HG03439 (cell line): Measurements from ENCODE around the gene PSMB11.

Experiments used
- ATAC-seq: cut with Tn5 transposase; IDR thresholded peaks from one replicate; pipeline ENCODE4 v1.9.1; 2021; ENCODE audit warnings: mild to moderate bottlenecking, moderate library complexity; ENCODE audit not compliant: unreplicated experiment

PSMB11 gene

GRCh38 chr14:23076785-23077408, 34.9 kb downstream of the PSMB11 start:
- no peak for ATAC-seq

- ATAC-seq: no peak
These were observed 36.0 kb downstream of the PSMB11 start for GRCh38 chr14:23077962-23078361.

DNA sequence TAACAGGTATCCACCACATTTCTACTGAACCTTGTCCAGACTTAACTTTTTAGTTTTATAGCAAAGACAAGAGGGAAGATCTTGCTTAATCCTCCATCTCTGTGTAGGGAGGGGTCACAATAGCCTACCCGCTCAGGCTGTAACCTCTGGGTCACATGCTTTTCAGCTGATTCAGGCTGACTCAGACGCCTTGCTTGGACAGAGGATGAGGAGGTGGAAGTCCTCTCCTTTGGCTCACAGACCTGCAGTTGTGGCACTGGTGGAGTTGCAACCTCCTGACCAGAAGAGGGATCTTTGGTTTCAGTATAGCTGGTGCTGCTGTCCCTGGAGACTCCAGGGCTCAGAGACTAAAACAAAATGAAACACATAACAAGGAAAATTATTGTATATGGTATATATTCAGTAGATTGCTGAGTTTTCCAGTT, 36.7 kb downstream of the PSMB11 start:
- ATAC-seq: no peak

- no peak for ATAC-seq
These were observed 37.7 kb downstream of the PSMB11 start for GRCh38 chr14:23079716-23080115.

- no peak for ATAC-seq
These were observed 38.5 kb downstream of the PSMB11 start for GRCh38 chr14:23080474-23080873.

DNA sequence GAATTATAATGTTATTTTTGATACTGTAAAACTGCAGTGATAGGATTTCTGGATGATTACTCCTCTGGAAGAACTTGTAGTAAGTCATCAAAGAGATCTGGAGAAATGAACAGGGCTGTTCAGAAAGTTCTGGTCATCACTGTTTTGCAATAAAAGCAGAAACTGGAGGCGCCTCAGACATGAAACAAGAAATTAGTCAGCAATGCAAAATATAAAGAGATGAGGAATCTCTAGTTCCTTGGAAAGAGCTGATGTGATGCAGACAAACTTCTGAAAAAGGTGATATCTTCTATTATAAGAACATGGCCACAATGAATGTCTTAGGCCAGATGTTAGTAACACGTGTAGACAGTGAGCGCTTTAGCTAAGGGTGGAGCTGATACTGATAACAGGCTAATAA, 43.4 kb downstream of the PSMB11 start:
- no peak for ATAC-seq

DNA sequence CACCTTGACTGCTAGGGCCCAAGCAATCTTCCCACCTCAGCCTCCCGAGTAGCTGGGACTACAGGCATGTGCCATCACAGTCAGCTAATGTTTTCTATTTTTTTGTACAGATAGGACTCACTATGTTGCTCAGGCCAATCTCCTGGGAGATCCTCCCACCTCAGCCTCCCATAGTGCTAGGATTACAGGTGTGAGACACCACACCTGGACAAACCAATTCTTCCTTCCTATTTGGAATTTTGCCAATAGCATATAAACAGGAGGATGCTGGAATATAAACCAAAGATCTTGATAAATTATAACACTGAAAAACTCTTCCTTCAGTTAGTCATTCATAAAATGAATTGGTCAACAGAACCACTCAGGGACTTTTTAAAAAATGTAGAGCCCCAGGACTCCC, 44.6 kb downstream of the PSMB11 start:
- no peak for ATAC-seq

- no peak for ATAC-seq
These were observed 47.7 kb downstream of the PSMB11 start for GRCh38 chr14:23089498-23090253.

GRCh38 chr14:23090254-23090636, 48.2 kb downstream of the PSMB11 start:
- ATAC-seq: no peak

- ATAC-seq: no peak
These were observed 49.5 kb downstream of the PSMB11 start for GRCh38 chr14:23091294-23092225.

GRCh38 chr14:23093104-23093503, 51.1 kb downstream of the PSMB11 start:
- no peak for ATAC-seq

DNA sequence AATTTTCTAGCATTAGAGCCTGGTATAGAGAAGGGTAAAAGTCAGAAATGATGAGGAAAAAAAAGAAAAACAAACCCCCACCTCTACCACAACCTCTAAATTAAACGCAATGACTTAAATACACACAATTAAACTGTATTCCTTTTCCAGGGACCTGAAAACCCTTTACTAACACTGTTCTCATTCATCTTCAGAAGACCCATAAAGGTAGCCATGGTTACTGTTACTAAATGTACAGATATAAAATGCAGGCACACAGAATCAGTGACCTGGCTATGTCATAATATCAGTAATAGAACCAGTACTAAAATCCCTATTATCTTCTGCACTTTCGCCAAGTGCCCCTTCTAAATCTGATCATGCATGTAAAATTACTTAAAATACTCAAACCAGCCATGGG, 51.5 kb downstream of the PSMB11 start:
- no peak for ATAC-seq
